NOMO-1 treated with dmso at 0.1 percent for 144 hours (cell line): ENCODE results near the gene ADCY7.

ENCODE experiments used
- DNase-seq: peaks from one replicate; lab custom pipeline; 2025; ENCODE audit not compliant: unreplicated experiment; lab: John Stamatoyannopoulos, UW

Gene ADCY7

DNA sequence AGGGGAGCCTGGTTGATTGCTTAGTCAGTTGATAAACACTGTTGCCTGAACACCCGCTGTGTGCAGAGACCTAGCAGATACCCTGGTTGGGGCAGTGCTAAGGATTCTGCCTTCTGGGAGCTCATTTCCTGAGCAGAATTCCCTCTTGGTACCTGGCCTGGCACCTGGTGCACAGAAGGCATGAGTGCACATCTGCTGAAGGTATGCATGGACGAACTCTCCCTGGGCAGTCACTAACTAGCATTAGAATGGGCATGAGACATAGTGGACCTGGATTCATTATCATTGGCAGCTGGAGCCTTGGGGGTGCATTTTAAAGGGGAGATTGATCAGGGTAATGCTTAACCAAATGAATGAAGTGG lies 13.1 kb downstream of the ADCY7 start:
- DNase-seq: no peak

DNA sequence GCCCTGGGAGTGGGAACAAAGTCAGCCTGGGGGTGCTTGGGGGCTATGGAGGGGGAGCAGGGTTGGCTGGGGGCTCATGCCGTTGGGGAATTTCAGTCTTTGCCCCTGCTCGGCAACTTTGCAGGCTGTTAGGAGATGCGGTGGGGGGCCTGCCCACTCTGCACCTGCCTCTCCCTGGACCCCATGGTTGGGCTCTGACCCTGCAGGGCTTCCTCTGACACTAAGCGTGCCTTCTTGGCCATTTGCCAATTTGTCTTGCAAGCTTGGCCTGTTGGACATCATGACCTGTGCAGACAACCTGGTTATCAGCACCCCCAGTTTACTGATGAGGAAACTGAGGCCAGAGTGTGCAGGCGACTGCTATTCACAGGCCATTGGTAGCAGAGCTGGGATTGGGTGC lies 14.6 kb downstream of the ADCY7 start:
- no peak for DNase-seq

DNA sequence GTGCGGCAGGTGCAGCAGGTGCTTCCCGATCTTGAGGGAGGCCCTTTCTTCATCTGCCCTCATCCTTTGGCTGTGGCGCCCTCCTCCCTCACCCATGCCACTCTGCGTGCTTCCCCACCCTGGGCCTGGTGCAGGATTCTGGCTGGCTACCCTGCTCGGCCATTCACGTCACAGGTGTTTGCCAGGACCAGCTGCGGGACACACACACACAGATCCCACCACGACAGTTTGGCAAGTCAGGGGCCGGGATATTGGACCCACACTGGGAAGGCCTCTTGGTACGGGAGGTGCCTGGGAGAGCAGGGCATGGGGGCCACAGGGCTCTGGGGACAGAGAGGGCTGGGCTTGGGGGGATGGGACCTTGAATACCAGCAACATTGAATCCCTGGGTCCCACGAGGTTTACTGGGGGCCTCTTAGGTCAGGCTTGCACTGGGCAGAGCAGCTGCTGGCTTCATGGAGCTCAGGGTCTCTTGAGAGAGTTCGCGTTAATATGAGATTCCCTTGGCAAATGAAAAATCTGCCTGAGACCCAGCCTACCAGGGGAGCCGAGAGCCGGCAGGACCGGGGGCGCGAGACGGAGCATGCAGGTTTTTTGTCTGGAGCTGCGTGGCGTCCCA lies 15.1 kb downstream of the ADCY7 start:
- DNase-seq: no peak

DNA sequence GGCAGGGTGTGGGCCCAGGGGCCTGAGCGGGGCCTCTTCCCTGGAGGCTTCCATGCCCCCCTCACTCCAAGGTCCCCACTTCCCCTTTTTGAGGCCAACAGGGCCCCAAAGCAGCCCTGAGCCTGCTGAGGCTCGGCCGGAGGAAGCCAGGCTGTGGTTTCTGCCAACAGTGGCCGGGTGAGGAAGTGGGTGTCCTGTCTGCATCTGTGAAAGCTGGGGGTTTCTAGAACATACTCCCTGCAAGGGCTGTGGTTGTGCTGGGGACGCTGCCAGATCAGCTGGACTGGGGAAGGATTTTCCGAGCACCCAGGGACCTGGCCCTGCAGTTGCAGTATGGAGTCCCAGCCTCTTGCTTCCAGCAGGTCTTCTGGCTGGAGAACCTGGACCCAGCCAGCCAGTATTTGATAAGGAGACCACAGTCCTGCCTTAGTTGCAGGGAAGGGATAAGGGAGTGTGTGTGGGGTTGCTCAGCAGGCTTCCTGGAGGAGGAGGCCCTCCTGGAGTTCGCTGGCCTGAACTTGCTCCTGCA lies 15.7 kb downstream of the ADCY7 start:
- DNase-seq: peak; percentile 95

DNA sequence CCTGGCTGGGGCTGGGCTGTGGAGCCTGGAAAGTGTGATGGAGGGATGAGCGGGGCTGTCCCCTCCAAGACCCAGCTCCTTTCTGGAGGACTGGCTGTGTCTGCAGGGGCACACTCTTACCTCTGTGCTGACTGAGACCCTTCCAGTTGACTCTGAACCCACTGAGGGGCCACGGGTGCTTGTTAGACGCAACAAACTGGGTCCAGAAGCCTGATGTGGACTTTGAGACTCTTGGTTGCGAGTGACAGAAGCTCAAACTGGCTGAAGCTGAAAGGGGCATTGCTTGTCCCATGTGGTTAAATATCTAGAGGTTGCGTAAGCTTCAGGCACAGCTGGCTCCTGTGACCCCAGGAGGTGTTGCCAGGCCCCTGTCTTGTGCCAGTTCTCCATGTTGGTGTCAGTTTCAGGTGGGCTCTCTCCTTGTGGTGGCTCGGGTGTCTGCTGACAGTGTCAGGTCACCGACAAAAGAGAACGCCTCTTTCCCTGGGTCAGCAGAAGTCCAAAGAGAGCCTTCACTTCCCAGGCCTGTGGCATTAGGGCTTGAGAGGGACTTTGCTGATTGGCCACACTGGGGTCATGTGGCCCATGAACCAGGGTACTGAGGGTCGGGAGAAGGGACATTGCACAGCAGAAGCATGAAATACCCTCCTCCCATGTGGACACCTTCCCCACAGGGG lies 16.7 kb downstream of the ADCY7 start:
- no peak for DNase-seq

DNA sequence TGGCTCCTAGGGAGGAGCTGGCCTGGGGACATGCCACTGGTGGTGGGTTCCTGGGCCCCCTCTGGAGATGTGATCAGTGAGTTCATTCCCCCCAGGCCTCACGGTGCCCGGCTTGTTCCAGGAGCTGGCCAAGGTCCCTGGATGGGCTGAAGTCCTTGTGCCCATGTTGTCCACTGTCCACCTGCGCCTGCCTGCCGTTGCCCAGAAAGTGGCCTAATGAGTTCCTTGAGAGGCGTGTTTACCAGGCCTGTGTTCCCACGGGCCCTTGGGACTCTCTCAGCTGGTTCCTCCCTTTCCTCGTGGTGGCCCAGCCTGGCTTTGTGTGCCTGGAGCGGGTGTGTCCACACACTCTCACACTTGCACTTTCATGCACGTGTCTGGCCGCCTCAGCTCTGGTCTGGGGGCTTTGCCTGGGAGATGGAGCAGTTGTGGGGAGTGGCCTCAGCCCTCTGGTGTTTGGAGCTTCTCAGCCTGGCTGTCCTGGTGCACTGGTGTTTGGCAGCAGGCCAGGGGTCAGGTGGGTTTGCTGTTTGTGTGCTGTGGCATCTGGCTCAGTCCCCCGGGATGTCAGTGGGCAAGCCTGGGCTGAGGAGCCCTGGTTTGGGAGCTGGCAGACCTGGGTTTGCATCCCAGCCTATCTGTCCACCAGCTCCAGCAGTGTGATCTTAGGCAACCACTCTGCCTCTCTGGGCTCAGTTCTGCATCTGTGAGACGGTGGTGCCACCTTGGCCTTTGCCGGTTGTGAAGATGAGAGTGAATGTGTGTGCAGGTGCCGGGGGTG lies 18.0 kb downstream of the ADCY7 start:
- DNase-seq: no peak

DNA sequence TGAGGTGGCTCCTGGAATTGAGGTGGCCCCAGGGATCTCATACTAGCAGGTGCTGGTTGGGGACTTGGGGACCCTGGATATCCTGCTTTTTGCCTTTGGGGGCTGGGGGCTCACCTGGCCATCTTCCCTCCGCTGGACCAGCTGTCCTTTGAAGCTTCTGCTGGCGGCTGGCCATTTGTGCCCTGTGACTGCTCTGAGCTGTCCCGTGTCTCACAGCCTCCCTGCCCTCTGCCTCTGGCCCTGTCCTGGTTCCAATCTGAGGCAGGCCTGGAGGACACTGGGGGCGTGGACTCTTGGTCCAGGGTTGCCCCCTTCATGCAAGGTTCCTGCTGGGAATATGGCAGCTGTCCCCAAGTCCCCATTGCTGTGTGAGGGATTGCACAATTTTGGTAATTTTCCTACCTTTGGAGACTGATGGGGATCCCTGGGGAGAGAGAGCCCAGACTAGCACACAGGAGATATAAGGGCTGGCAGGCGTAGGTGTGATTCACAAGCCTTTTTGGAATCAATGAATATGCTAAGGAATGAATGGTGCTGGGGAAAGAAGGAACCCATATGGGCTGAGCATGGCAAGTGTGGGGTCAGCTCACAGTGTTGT lies 19.2 kb downstream of the ADCY7 start:
- DNase-seq: no peak

DNA sequence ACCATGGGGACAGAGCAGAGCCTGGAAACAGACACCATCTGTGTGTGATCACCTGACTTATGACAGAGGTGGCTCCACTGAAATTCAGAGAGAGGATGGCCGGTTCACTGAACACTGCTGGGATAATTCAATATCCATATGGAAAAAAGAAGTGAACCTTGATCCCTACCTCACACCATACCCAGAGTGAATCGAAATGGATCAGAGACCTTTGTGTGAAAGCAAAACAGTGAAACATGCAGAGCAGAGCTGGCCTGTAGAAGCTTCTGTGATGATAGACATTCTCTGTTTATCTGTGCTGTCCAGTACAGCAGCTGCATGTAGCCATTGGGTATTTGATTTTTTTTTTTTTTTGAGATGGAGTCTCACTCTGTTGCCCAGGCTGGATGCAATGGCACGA lies 20.3 kb downstream of the ADCY7 start:
- no peak for DNase-seq

DNA sequence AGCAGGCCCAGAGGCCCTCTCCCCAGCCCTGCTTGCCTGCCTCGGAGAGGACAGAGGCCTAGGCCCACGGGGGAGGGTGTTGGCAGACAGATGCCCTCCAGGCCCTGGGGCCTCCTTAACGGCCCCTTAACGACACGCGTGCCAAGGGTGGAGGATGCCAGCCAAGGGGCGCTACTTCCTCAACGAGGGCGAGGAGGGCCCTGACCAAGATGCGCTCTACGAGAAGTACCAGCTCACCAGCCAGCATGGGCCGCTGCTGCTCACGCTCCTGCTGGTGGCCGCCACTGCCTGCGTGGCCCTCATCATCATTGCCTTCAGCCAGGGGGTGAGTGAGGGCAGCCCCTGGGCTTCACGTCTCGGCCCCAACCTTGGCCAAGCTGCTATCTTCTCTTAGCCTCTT lies 21.7 kb downstream of the ADCY7 start:
- no peak for DNase-seq

DNA sequence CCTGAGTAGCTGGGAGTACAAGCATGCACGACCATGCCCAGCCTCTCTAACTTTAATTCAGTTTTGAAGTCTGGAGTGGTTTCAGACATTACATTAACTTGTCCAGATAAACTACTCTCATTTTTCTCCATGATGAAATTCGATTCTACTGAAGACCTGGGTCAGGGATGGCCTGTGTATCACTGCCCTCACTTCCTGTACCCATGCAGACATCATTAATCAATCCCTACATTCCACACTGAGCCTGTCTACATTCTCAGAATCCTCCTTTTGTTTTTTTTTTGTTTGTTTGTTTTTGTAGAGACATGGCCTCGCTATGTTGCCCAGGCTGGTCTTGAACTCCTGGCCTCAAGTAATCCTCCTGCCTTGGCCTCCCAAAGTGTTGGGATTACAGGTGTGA lies 22.6 kb downstream of the ADCY7 start:
- no peak for DNase-seq

DNA sequence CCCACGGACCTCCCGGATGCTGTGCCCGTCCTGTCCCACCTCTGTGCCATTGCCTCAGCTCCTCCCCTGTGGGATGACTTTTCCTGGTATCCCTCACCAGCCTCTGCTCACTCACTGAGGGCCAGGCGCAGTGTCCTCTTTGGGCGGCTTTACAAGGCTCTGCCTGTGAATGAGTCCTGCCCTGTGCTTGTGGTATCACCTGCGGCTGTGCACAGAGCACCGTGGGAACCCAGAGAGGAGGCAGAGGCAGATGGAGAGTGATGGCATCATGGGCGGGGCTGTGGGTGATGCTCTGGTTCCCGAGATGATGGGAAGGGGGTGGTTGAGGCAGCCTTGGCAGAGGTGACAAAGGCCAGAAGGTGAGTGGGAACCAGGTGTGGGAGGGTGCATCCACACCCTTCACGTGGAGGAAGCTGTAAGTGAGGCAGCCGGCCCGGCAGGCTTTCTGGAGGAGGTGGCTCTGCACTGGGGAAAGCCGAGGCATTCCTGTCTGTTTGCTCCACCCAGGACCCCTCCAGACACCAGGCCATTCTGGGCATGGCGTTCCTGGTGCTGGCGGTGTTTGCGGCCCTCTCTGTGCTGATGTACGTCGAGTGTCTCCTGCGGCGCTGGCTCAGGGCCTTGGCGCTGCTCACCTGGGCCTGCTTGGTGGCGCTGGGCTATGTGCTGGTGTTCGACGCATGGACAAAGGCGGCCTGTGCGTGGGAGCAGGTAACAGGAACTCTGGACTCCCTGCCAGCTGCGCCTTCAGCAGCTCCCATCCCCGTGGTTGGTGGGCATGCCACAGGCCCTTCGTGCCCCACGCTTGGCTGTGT lies 23.8 kb downstream of the ADCY7 start:
- no peak for DNase-seq

DNA sequence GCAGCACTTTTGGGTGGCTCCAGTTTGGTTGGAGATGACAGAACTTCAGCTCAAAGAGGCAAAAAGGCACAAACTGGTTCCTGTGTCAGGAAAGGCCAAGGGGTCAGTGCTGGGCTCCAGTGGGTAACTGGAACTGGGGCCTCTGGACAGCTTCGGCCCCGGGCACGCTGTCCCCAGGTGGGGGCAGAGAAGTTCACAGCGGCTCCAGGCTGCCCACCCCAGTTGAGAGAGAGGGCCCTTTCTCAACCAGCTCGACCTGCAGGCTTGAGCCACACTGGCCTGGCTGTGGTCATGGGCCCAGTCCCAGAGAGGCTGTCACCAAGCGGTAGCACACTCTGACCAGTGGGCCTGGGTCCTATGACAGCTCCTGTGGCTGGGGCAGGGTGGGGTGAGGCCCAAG lies 24.5 kb downstream of the ADCY7 start:
- DNase-seq: no peak

DNA sequence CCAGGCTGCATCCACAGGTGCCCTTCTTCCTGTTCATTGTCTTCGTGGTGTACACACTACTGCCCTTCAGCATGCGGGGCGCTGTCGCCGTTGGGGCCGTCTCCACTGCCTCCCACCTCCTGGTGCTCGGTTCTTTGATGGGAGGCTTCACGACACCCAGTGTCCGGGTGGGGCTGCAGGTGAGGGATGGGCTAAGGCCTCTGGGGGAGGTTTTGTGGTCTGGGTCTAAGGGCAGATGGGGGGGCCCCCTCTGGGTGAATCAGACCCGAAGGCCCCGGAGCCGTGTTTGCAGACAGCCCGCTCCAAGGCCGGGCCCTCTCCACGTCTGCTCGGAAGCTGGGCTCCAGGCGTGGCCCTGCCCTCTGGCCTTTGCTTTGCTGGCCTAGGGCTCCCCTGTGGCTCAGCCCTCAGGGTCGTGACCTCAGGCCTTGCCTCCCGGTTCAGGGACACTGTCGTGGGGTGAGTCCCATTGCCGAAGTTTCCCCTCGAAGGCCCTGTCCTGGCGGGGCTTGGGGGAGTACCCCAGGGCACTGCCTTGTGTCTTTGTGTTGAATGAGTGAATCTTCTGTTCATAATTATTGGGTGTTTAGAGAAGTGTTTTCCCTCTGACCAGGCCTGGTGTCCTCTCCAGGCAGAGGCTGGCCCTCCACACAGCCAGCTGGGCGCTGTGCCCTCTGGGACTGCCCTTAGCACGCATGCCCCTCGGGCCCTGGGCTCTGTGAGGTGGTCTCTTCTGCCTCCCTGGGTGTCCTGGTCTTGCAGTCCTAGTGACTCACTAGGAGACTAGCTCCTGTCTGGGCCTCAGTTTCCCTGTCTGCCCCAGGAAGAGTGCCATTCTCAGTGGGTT lies 25.6 kb downstream of the ADCY7 start:
- DNase-seq: no peak

DNA sequence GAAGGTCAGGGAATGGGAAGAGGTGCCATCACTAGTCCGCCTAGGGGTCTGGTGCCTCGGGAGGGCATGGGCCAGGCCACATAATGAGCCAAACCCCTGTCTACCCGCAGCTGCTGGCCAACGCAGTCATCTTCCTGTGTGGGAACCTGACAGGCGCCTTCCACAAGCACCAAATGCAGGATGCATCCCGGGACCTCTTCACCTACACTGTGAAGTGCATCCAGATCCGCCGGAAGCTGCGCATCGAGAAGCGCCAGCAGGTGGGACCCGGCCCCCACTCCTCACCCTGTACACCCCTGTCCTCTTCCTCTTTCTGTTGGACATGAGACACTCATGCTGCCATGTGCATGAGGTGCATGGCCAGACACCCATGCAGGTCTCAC lies 26.2 kb downstream of the ADCY7 start:
- DNase-seq: no peak

DNA sequence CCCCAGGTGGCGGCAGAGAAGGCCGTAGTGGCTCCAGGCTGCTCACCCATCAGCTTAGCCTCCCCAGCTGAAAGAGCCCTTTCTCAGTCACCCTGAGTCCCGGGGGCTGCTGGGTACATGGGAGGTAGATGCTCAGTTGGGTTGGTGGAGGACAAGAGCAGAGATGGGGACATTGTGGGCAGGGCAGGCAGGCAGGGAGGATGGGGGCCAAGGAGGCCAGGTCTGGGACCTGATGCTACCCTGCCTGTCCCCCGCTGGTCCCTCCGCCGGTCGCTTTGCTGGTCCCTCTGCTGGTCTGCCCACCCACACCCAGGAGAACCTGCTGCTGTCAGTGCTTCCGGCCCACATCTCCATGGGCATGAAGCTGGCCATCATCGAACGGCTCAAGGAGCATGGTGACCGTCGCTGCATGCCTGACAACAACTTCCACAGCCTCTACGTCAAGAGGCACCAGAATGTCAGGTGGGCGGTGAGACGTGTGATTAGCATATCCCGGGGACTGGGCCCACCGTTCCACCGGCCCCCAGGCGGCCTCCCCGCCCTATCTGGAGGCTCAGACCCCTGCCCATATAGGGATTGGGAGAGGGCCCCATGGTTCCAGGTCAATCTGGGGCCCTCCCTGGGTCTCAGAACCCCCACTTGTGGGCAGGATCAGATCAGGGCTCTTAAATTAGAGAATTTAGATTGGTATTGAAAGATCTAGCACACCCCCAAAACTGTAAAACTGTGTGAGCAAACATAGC lies 26.9 kb downstream of the ADCY7 start:
- no peak for DNase-seq

DNA sequence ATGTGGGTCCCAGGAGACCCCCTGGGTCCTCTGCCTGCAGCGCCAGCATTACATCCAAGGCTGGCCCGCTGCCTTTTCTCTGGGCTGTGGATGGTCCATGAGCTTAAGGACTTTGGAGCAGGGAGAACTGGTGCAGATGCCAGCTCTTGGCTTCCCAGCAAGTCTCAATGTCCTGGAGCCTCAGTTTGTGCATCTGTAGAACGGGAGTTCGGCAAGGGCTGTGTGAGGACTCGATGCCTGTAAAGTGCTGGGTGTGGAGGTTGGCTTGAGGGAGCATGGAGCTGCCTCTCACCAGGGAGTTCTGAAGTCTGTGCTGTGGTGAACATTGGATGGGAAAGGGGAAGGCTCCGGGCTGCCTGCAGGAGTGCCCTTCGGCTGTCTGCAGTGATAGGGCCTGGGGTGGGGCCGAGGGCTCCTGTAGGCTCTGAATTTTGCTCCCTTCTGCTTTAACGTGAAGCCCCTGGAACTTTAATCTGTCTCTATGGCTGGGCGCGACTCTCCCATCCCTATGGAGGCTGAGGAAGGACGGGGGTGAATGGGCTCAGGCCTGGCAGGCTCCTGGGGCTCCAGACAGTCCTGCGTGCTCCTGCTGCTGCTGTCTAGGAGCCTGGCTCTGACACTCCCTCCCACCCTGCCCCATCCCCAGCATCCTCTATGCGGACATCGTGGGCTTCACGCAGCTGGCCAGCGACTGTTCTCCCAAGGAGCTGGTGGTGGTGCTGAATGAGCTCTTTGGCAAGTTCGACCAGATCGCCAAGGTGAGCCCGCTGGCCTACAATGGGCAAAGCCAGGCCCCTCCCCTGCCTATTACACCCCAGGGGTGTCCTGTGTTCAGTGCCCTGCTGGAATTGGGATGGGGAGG lies 27.9 kb downstream of the ADCY7 start:
- no peak for DNase-seq

DNA sequence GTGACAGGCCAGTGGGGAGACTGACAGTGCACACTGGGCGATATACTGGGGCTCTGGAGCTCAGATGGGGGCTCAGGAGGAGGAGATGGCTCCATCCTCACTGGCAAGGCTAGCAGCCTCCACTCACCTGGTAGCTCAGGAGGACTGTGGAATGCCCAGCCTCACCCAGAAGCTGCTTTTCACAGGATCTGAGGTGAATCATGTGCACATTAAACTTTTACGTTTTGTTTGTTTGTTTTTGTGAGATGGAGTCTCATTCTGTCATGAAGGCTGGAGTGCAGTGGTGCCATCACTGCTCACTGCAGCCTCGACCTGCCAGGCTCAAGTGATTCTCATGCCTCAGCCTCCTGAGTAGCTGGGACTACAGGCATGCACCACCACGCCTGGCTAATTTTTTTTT lies 28.6 kb downstream of the ADCY7 start:
- no peak for DNase-seq

DNA sequence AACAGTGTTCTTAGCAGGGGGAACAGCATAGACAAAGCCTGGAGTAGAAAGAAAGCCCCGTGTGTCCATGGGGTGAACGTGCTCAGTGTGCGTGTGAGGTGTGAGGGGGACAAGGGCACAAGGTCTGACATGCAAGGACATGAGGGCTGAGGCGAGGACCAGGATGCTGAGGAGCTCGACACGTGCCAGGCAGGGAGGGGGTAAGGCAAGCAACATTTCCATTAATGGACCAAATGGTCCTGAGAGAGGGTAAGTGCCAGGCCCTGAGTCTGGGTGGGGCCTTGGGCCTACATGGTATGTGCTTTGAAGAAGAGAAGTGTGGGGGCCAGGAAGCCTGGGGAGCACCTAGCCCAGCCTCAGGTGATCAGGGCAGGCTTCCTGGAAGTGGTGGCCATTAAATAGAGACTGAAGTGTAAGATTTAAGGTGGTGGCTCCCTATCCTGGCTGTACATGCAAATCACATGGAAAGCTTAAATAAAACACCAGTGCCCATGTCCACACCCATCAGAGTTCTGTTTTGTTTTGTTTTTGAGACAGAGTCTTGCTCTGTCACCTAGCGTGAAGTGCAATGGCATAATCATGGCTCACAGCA lies 29.3 kb downstream of the ADCY7 start:
- DNase-seq: no peak
